ENCODE measurements around the gene SEZ6.

GRCh38 chr17:28974451-28974850, 31.4 kb downstream of the SEZ6 start:
- TF ChIP-seq EZH2 (IDR thresholded peaks at IDR 0.05) (no peak), CTCF (IDR thresholded peaks at IDR 0.05) (no peak), EZH2phosphoT487 (IDR thresholded peaks at IDR 0.05) (no peak)

Data from neural progenitor cell (in vitro differentiated cells).